DND-41 (cell line): Measurements from ENCODE around the gene TPI1.

Experiments used
- CTCF ChIP-seq: IDR thresholded peaks from 2 replicates; pipeline ENCODE4 v1.5.1; 2012; ENCODE audit warnings: borderline replicate concordance, low read length, moderate library complexity, mild to moderate bottlenecking; ENCODE audit not compliant: poor library complexity, severe bottlenecking; ENCODE audit errors: extremely low read depth
- EZH2 ChIP-seq: IDR thresholded peaks from 3 replicates; pipeline ENCODE4 v1.6.1; 2012; ENCODE audit warnings: borderline replicate concordance, low read depth, mild to moderate bottlenecking, moderate library complexity, low read length, inconsistent platforms; ENCODE audit not compliant: severe bottlenecking

GRCh38 chr12:6867413-6868210 lies at the start of gene TPI1:
- no peak for TF ChIP-seq CTCF
- no peak for TF ChIP-seq EZH2
